SK-N-SH treated with all-trans-retinoic acid at 6 μM for 48 hours (cell line): Measurements from ENCODE around the gene MORN2.
A peak's percentile ranks its signal among the peaks of the same experiment; 100 is the strongest.

Experiments
- ATAC-seq: fragments of 200-7000 bp; cut with Tn5 transposase; 3 replicates; pipeline ENCODE4 v1.9.1; 2020; ENCODE audit warnings: mild to moderate bottlenecking, moderate library complexity
- ARNTL ChIP-seq: fragments of 450-650 bp; formaldehyde crosslinking; IDR thresholded peaks from 2 replicates; pipeline ENCODE4 v1.5.0; 2020; ENCODE audit warnings: low read depth, mild to moderate bottlenecking, moderate library complexity, borderline replicate concordance
- CSDC2 ChIP-seq: fragments of 250-450 bp; sonication (Bioruptor Pico); IDR thresholded peaks from 2 replicates; pipeline ENCODE4 v1.5.0; 2020; ENCODE audit warnings: mild to moderate bottlenecking, moderate library complexity
- ESRRG ChIP-seq: fragments of 250-450 bp; sonication (Bioruptor Pico); IDR thresholded peaks from 2 replicates; pipeline ENCODE4 v1.6.1; 2021; ENCODE audit warnings: mild to moderate bottlenecking
- GLIS3 ChIP-seq: fragments of 250-450 bp; sonication (Bioruptor Pico); IDR thresholded peaks from 2 replicates; pipeline ENCODE4 v1.5.0; 2020; ENCODE audit warnings: mild to moderate bottlenecking, moderate library complexity
- ISL1 ChIP-seq: fragments of 250-450 bp; sonication (Bioruptor Pico); IDR thresholded peaks from 2 replicates; pipeline ENCODE4 v2.1.2; 2022; ENCODE audit warnings: mild to moderate bottlenecking, moderate library complexity
- OSR1 ChIP-seq: fragments of 250-450 bp; sonication (Bioruptor Pico); IDR thresholded peaks from 2 replicates; pipeline ENCODE4 v1.8.0; 2022; ENCODE audit warnings: moderate library complexity, mild to moderate bottlenecking, inconsistent platforms
- PPARA ChIP-seq: fragments of 250-450 bp; sonication (Bioruptor Pico); IDR thresholded peaks from 2 replicates; pipeline ENCODE4 v1.5.0; 2020; ENCODE audit warnings: mild to moderate bottlenecking, borderline replicate concordance
- RARB ChIP-seq: fragments of 250-450 bp; sonication (Bioruptor Pico); IDR thresholded peaks from 2 replicates; pipeline ENCODE4 v1.8.0; 2021; ENCODE audit warnings: mild to moderate bottlenecking, moderate library complexity
- SNAI2 ChIP-seq: fragments of 250-450 bp; sonication (Bioruptor Pico); IDR thresholded peaks from 2 replicates; pipeline ENCODE4 v1.5.0; 2020; ENCODE audit warnings: mild to moderate bottlenecking, moderate library complexity
- TCF4 ChIP-seq: fragments of 250-450 bp; sonication (Bioruptor Pico); IDR thresholded peaks from 2 replicates; pipeline ENCODE4 v1.8.0; 2021; ENCODE audit warnings: mild to moderate bottlenecking, moderate library complexity, borderline replicate concordance
- TOX ChIP-seq: fragments of 250-450 bp; sonication (Bioruptor Pico); IDR thresholded peaks from 2 replicates; pipeline ENCODE4 v1.8.0; 2021; ENCODE audit warnings: mild to moderate bottlenecking, moderate library complexity, borderline replicate concordance
- ZC3H10 ChIP-seq: fragments of 250-450 bp; sonication (Bioruptor Pico); IDR thresholded peaks from 2 replicates; pipeline ENCODE4 v1.5.1; 2021; ENCODE audit warnings: mild to moderate bottlenecking, moderate library complexity
- ZFP3 ChIP-seq: fragments of 250-450 bp; sonication (Bioruptor Pico); IDR thresholded peaks from 2 replicates; pipeline ENCODE4 v1.5.0; 2020; ENCODE audit warnings: mild to moderate bottlenecking, moderate library complexity
- ZFP30 ChIP-seq: fragments of 450-650 bp; formaldehyde crosslinking; IDR thresholded peaks from 2 replicates; pipeline ENCODE4 v1.5.0; 2022; ENCODE audit warnings: mild to moderate bottlenecking, moderate library complexity
- ZNF565 ChIP-seq: fragments of 450-650 bp; formaldehyde crosslinking; conservative IDR thresholded peaks from 2 replicates; pipeline ENCODE4 v1.5.0; 2020; ENCODE audit warnings: low read depth, mild to moderate bottlenecking, moderate library complexity
- ZNF70 ChIP-seq: fragments of 450-650 bp; formaldehyde crosslinking; IDR thresholded peaks from 2 replicates; pipeline ENCODE4 v1.5.0; 2020; ENCODE audit warnings: mild to moderate bottlenecking, moderate library complexity
- ZNF8 ChIP-seq: fragments of 450-650 bp; formaldehyde crosslinking; IDR thresholded peaks from 2 replicates; pipeline ENCODE4 v1.5.0; 2020; ENCODE audit warnings: mild to moderate bottlenecking, moderate library complexity
- TF ChIP-seq, protein P1 (sequence below): fragments of 250-450 bp; sonication (Bioruptor Pico); IDR thresholded peaks from 2 replicates; pipeline ENCODE4 v1.8.0; 2021; ENCODE audit warnings: low read depth, mild to moderate bottlenecking, moderate library complexity, borderline replicate concordance
- TF ChIP-seq, protein P2 (sequence below): fragments of 250-450 bp; sonication (Bioruptor Pico); IDR thresholded peaks from 2 replicates; pipeline ENCODE4 v1.5.0; 2020; ENCODE audit warnings: mild to moderate bottlenecking, moderate library complexity
- TF ChIP-seq, protein P3 (sequence below): fragments of 250-450 bp; sonication (Bioruptor Pico); IDR thresholded peaks from 2 replicates; pipeline ENCODE4 v1.5.1; 2020; ENCODE audit warnings: low read depth, mild to moderate bottlenecking, moderate library complexity
- TF ChIP-seq, protein P4 (sequence below): fragments of 250-450 bp; sonication (Bioruptor Pico); IDR thresholded peaks from 2 replicates; pipeline ENCODE4 v1.8.0; 2020; ENCODE audit warnings: mild to moderate bottlenecking, moderate library complexity, borderline replicate concordance

MORN2 gene

DNA sequence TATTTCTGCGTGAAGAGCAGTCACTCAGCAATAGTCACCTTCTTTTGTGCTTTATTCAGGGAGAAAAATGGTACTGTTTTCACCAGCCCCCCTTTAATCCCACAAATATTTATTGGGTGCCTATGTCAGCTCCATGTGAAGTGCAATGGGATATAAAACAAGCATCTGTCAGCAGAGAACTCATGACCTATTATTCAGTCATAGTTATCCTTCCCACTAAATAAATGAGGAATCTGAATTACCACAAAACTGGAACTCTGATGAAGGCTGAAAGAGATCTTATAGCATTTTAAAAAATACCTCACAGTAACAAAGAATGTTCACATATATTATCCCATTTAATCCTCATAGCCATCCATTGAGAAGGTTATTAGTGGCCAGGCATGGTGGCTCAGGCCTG is 45.8 kb upstream of the MORN2 start (continued):
- TF ChIP-seq ISL1 (no peak), TCF4 (CRISPR knock-in tag) (no peak), ZFP30 (CRISPR knock-in tag) (no peak), ZNF8 (no peak), ZNF70 (CRISPR knock-in tag) (no peak), ZFP3 (no peak), CSDC2 (CRISPR knock-in tag) (no peak)
- TF ChIP-seq, all 23 proteins: peak for 0

DNA sequence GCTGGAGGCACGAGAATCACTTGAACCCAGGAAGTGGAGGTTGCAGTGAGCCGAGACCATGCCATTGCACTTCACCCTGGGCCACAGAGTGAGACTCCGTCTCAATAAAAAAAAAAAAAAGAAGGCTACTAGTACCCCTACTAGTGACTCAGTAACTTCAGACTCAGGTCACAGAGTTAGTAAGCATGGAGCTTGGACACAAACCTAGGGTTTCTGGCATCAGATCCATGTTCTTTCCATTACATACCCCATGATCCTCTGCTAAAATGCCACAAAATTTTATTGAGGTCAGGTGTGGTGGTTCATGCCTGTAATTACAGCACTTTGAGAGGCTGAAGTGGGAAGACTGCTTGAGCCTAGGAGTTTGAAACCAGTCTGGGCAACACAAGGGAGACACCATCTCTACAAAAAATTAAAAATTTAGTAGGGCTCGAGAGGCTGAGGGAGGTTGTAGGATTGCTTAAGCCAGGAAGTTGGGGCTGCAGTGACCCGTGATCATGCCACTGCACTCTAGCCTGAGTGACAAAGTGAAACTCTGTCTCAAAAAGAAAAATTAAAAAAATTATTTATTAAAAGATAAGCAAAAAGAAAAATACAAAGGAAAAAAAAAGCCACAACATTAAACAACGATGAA is 45.1 kb upstream of the MORN2 start:
- no peak for ATAC-seq
- TF ChIP-seq, protein P1, sequence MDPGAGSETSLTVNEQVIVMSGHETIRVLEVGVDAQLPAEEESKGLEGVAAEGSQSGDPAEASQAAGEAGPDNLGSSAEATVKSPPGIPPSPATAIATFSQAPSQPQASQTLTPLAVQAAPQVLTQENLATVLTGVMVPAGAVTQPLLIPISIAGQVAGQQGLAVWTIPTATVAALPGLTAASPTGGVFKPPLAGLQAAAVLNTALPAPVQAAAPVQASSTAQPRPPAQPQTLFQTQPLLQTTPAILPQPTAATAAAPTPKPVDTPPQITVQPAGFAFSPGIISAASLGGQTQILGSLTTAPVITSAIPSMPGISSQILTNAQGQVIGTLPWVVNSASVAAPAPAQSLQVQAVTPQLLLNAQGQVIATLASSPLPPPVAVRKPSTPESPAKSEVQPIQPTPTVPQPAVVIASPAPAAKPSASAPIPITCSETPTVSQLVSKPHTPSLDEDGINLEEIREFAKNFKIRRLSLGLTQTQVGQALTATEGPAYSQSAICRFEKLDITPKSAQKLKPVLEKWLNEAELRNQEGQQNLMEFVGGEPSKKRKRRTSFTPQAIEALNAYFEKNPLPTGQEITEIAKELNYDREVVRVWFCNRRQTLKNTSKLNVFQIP (CRISPR knock-in tag), result no peak
- TF ChIP-seq TCF4 (CRISPR knock-in tag) (no peak), TOX (CRISPR knock-in tag) (no peak), OSR1 (CRISPR knock-in tag) (no peak), PPARA (no peak), SNAI2 (CRISPR knock-in tag) (no peak), ZFP3 (no peak), GLIS3 (no peak), ESRRG (no peak), RARB (CRISPR knock-in tag) (no peak), ZNF70 (CRISPR knock-in tag) (no peak), ZC3H10 (no peak), ZNF8 (no peak), CSDC2 (CRISPR knock-in tag) (no peak), ISL1 (no peak), ARNTL (CRISPR knock-in tag) (no peak)
- TF ChIP-seq, protein P2, sequence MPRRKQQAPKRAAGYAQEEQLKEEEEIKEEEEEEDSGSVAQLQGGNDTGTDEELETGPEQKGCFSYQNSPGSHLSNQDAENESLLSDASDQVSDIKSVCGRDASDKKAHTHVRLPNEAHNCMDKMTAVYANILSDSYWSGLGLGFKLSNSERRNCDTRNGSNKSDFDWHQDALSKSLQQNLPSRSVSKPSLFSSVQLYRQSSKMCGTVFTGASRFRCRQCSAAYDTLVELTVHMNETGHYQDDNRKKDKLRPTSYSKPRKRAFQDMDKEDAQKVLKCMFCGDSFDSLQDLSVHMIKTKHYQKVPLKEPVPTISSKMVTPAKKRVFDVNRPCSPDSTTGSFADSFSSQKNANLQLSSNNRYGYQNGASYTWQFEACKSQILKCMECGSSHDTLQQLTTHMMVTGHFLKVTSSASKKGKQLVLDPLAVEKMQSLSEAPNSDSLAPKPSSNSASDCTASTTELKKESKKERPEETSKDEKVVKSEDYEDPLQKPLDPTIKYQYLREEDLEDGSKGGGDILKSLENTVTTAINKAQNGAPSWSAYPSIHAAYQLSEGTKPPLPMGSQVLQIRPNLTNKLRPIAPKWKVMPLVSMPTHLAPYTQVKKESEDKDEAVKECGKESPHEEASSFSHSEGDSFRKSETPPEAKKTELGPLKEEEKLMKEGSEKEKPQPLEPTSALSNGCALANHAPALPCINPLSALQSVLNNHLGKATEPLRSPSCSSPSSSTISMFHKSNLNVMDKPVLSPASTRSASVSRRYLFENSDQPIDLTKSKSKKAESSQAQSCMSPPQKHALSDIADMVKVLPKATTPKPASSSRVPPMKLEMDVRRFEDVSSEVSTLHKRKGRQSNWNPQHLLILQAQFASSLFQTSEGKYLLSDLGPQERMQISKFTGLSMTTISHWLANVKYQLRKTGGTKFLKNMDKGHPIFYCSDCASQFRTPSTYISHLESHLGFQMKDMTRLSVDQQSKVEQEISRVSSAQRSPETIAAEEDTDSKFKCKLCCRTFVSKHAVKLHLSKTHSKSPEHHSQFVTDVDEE, result no peak
- TF ChIP-seq, protein P3, sequence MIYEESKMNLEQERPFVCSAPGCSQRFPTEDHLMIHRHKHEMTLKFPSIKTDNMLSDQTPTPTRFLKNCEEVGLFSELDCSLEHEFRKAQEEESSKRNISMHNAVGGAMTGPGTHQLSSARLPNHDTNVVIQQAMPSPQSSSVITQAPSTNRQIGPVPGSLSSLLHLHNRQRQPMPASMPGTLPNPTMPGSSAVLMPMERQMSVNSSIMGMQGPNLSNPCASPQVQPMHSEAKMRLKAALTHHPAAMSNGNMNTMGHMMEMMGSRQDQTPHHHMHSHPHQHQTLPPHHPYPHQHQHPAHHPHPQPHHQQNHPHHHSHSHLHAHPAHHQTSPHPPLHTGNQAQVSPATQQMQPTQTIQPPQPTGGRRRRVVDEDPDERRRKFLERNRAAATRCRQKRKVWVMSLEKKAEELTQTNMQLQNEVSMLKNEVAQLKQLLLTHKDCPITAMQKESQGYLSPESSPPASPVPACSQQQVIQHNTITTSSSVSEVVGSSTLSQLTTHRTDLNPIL, result no peak
- TF ChIP-seq, protein P4, sequence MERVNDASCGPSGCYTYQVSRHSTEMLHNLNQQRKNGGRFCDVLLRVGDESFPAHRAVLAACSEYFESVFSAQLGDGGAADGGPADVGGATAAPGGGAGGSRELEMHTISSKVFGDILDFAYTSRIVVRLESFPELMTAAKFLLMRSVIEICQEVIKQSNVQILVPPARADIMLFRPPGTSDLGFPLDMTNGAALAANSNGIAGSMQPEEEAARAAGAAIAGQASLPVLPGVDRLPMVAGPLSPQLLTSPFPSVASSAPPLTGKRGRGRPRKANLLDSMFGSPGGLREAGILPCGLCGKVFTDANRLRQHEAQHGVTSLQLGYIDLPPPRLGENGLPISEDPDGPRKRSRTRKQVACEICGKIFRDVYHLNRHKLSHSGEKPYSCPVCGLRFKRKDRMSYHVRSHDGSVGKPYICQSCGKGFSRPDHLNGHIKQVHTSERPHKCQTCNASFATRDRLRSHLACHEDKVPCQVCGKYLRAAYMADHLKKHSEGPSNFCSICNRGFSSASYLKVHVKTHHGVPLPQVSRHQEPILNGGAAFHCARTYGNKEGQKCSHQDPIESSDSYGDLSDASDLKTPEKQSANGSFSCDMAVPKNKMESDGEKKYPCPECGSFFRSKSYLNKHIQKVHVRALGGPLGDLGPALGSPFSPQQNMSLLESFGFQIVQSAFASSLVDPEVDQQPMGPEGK (CRISPR knock-in tag), result no peak

DNA sequence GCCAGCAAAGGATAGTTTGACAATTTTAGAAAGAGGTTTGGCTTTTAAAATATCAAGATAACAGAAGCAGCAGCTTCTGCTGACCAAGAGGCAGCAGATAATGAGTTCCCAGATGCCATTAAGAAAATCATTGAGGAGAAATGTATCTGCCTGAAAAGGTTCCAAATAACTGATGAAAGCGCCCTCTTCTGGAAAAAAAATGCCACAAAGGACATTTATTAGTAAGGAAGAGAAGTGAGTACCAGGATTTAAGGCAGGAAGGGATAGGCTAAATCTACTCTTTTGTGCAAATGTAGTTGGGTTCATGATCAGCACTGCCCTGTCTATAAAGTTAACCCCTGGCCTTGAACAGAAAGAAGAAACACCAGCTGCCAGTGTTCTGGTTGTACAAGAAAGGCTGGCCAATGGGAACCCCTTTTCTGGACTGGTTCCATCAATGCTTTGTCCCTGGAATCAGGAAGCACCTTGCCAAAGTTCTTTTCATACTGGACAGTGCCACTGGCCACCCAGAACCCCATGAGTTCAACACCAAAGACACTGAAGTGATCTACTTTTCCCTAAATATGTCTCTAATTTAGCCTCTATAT is 40.7 kb upstream of the MORN2 start:
- ATAC-seq, result peak; percentile 75
- TF ChIP-seq GLIS3, result no peak
- TF ChIP-seq, protein P2, result no peak
- TF ChIP-seq ZNF565, result no peak
- TF ChIP-seq PPARA, result no peak
- no peak for TF ChIP-seq TCF4 (CRISPR knock-in tag)
- TF ChIP-seq SNAI2 (CRISPR knock-in tag), result no peak
- TF ChIP-seq ZNF8, result no peak
- TF ChIP-seq, protein P1 (CRISPR knock-in tag), result no peak
- no peak for TF ChIP-seq OSR1 (CRISPR knock-in tag)
- TF ChIP-seq RARB (CRISPR knock-in tag), result no peak
- TF ChIP-seq, protein P4 (CRISPR knock-in tag), result no peak
- TF ChIP-seq ZFP3, result no peak
- TF ChIP-seq ISL1, result no peak
- TF ChIP-seq CSDC2 (CRISPR knock-in tag), result no peak
- TF ChIP-seq ESRRG, result no peak
